Epithelial cell of proximal tubule (primary cell): ENCODE data around the gene PCK2. TPM values are rescaled to one million over a fixed set of nuclear protein-coding genes. Genes with fewer than 3 reads are reported as not detected.

ENCODE experiments used
- DNase-seq: peaks from one replicate; pipeline ENCODE4 v3.0.0-alpha.2; 2011; ENCODE audit warnings: low read depth
- H3K4me3 ChIP-seq: 2 replicates; pipeline ENCODE4 v1.5.1; 2011; ENCODE audit warnings: low read depth, mild to moderate bottlenecking, low read length
- total RNA-seq: library from RNA; depleted of rRNA; stranded (reverse); fragments of >200 nt; gene quantifications from 2 replicates; pipeline ENCODE4 v1.2.3, GENCODE V29; 2015
- TF ChIP-seq, protein P1 (sequence below): conservative IDR thresholded peaks from 2 replicates; pipeline ENCODE4 v1.5.1; 2012; ENCODE audit warnings: low read depth, mild to moderate bottlenecking, low read length

Gene PCK2
- total RNA-seq, 1 donor from 2014 or later: 40.0 TPM

DNA sequence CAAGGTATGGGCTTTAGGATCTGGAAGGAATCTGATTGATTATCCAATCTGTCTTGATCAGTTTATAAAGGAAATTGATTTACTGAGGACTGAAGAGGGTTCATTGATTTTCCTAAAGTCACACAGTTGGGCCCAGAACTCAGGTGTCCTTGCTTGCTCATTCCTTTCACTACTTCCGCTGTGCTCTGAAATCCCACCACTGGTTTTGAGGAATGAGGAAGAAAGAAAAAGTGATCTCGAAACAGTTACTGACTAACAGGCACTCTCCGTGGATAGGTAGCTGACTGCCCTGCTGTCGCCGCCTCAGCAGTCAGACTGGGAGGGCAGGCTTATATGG is 36.2 kb downstream of the PCK2 start, which contains the start of gene FITM1:
TSS of gene FITM1 (plus strand) at position 280 of the 337 bp plus-strand sequence. CDS start 905 bp downstream, outside the sequence.
- no peak for DNase-seq
- TF ChIP-seq, protein P1, sequence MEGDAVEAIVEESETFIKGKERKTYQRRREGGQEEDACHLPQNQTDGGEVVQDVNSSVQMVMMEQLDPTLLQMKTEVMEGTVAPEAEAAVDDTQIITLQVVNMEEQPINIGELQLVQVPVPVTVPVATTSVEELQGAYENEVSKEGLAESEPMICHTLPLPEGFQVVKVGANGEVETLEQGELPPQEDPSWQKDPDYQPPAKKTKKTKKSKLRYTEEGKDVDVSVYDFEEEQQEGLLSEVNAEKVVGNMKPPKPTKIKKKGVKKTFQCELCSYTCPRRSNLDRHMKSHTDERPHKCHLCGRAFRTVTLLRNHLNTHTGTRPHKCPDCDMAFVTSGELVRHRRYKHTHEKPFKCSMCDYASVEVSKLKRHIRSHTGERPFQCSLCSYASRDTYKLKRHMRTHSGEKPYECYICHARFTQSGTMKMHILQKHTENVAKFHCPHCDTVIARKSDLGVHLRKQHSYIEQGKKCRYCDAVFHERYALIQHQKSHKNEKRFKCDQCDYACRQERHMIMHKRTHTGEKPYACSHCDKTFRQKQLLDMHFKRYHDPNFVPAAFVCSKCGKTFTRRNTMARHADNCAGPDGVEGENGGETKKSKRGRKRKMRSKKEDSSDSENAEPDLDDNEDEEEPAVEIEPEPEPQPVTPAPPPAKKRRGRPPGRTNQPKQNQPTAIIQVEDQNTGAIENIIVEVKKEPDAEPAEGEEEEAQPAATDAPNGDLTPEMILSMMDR: no peak
- no peak within 1 kb of the TSS for H3K4me3 ChIP-seq

GRCh38 chr14:24130717-24131548 is 36.8 kb downstream of the PCK2 start:
- DNase-seq: no peak
- H3K4me3 ChIP-seq: no peak overlapping the region
- TF ChIP-seq, protein P1: no peak

DNA sequence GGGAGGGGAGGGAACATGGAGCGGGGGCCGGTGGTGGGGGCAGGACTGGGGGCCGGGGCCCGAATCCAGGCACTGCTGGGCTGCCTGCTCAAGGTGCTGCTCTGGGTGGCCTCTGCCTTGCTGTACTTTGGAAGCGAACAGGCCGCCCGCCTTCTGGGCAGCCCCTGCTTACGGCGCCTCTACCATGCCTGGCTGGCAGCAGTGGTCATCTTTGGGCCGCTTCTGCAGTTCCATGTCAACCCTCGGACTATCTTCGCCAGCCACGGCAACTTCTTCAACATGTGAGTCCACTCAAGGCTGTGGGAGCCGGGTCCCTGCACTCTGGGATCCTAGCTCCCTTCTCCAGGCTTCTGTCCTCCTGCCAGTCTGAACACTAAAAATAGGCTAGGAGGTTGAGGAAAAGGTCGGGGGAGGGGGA is 37.4 kb downstream of the PCK2 start:
- DNase-seq: no peak
- TF ChIP-seq, protein P1: no peak

DNA sequence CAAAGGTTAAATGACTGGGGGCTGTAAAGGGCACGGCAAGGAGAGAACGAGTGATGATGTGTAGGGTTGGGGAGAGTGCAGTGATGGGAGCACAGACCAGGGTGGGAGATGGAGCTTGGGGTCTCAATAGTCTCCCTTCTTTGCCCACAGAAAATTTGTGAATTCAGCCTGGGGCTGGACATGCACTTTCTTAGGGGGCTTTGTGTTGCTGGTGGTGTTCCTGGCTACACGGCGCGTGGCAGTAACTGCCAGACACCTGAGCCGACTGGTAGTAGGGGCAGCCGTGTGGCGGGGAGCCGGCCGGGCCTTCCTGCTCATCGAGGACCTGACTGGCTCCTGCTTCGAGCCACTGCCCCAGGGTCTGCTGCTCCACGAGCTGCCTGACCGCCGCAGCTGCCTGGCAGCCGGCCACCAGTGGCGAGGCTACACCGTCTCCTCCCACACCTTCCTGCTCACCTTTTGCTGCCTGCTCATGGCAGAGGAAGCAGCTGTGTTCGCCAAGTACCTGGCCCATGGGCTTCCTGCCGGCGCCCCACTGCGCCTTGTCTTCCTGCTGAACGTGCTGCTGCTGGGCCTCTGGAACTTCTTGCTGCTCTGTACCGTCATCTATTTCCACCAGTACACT is 38.1 kb downstream of the PCK2 start:
- no peak overlapping the region for H3K4me3 ChIP-seq
- TF ChIP-seq, protein P1: no peak
- DNase-seq: no peak

More for the DNA sequence above, 37.4 kb downstream of the PCK2 start:
- H3K4me3 ChIP-seq: no peak overlapping the region

DNA sequence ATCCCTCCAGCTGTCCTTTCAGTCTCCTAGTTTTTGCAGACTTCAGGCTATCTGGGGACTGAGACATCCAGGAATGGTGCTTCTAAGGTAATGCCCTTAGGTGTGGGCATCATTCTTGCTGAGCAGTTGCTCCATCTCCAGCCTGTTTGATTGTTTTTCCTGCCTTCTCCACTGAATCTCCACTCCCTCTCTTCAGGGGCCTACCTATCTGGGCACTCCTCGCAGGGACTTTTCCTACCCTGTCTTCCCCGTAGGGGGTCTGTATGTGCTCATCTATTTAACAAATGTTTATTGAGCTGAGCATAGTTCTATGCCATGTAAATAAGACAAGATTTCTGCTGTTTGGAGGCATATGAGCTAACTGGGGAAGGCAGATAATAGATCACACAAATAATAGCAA is 38.9 kb downstream of the PCK2 start:
- DNase-seq: no peak
- H3K4me3 ChIP-seq: no peak overlapping the region
- TF ChIP-seq, protein P1: no peak

DNA sequence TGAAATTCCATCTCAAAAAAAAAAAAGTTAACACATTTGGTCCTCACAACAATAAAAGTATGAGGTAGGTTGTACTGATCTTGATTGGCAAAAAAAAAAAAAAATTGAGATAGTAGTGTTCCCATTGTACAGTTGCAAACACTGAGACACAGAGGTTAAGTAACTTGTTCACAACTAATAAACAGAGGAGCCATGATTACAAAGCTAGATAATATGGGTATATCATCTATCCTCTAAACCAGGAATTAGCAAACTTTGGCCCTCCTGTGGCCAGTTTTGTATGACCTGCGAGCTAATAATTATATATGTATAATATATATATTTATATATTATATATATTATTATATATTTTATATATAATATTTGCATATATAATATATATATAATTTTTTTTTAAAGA is 39.6 kb downstream of the PCK2 start:
- TF ChIP-seq, protein P1: no peak
- H3K4me3 ChIP-seq: no peak overlapping the region
- DNase-seq: no peak

GRCh38 chr14:24135584-24135833 is 41.4 kb downstream of the PCK2 start:
- no peak for DNase-seq

More at GRCh38 chr14:24135584-24135833, 41.4 kb downstream of the PCK2 start:
- H3K4me3 ChIP-seq: peak overlapping the region; percentile 95
- TF ChIP-seq, protein P1: no peak
